GM12878 (cell line): Measurements from ENCODE around the gene BRSK2. TPM values are rescaled to one million over a fixed set of nuclear protein-coding genes. Genes with fewer than 3 reads are reported as not detected.

Experiments
- ATAC-seq: fragments of 200-7000 bp; cut with Tn5 transposase; 3 replicates; pipeline ENCODE4 v1.9.1; 2020; ENCODE audit warnings: mild to moderate bottlenecking, moderate library complexity
- BruUV-seq: library from RNA; stranded (reverse); fragments of 400-500 nt; replicated peaks from 2 replicates; lab custom pipeline; 2021; lab: Mats Ljungman, UMichigan
- CTCF ChIA-PET: fragments of 300-600 bp; sonication (Branson Sonifier 250); formaldehyde crosslinking; extraction: SDS; loops from one replicate; lab custom pipeline; 2021; ENCODE audit warnings: inconsistent platforms; lab: Yijun Ruan, JAX
- POLR2A ChIA-PET: fragments of 350-600 bp; formaldehyde crosslinking; extraction: SDS; loops from one replicate; lab custom pipeline; 2021; ENCODE audit warnings: inconsistent platforms; lab: Charles Lee
- RAD21 ChIA-PET: fragments of 300-600 bp; sonication (Branson Sonifier 250); formaldehyde crosslinking; loops from one replicate; lab custom pipeline; 2023; ENCODE audit warnings: antibody characterized with exemption; ENCODE audit not compliant: unreplicated experiment; lab: Charles Lee
- SMC1A ChIA-PET: fragments of 300-600 bp; sonication (Branson Sonifier 250); formaldehyde crosslinking; loops from one replicate; lab custom pipeline; 2023; ENCODE audit not compliant: unreplicated experiment, uncharacterized antibody; lab: Charles Lee
- DNase-seq: peaks from one replicate; pipeline ENCODE4 v3.0.0-alpha.2; 2011; ENCODE audit warnings: low read depth, low spot score
- FAIRE-seq: peaks from 3 replicates; lab custom pipeline; 2011; peaks lifted over from hg19 to GRCh38; lab: Jason Lieb, UNC
- H2AFZ ChIP-seq: 2 replicates; pipeline ENCODE4 v1.6.0; 2011; ENCODE audit warnings: low read depth, low read length, control low read depth; ENCODE audit not compliant: control insufficient read depth
- H3K27ac ChIP-seq: 2 replicates; pipeline ENCODE4 v1.5.1; 2011; ENCODE audit warnings: control low read depth; ENCODE audit not compliant: control insufficient read depth, insufficient read depth
- H3K27me3 ChIP-seq, 2 experiments: replicated peaks in 1 of 2; 2 replicates each; pipeline versions ENCODE4 v1.6.0 to v1.6.1; 2011; ENCODE audit warnings: low read length in 1 of 2; ENCODE audit not compliant: control insufficient read depth in 2 of 2, insufficient read depth in 2 of 2
- H3K36me3 ChIP-seq, 2 experiments: 2 replicates each; pipeline ENCODE4 v1.5.1; 2011; ENCODE audit warnings: low read length in 1 of 2; ENCODE audit not compliant: control insufficient read depth in 2 of 2, insufficient read depth in 2 of 2
- H3K4me1 ChIP-seq: 2 replicates; pipeline ENCODE4 v1.6.1; 2011; ENCODE audit warnings: mild to moderate bottlenecking, low read length, moderate library complexity, mixed read lengths; ENCODE audit not compliant: control insufficient read depth, insufficient read depth
- H3K4me2 ChIP-seq: 2 replicates; pipeline ENCODE4 v1.6.0; 2011; ENCODE audit warnings: control low read depth; ENCODE audit not compliant: control insufficient read depth, insufficient read depth
- H3K4me3 ChIP-seq: fragments of 200-600 bp; sonication (generic); 2 replicates; pipeline ENCODE4 v1.5.1; 2016
- H3K79me2 ChIP-seq: 2 replicates; pipeline ENCODE4 v1.6.0; 2011; ENCODE audit warnings: low read length; ENCODE audit not compliant: control insufficient read depth, insufficient read depth
- H3K9ac ChIP-seq: 2 replicates; pipeline ENCODE4 v1.8.0; 2011; ENCODE audit warnings: low read length, control low read depth, mixed read lengths; ENCODE audit not compliant: control insufficient read depth, insufficient read depth
- H3K9me3 ChIP-seq: replicated peaks from 3 replicates; pipeline ENCODE4 v1.5.1; 2011; ENCODE audit warnings: mild to moderate bottlenecking, low read length; ENCODE audit not compliant: control insufficient read depth, insufficient read depth
- H4K20me1 ChIP-seq: 2 replicates; pipeline ENCODE4 v1.6.0; 2011; ENCODE audit not compliant: control insufficient read depth, insufficient read depth
- BACH1 ChIP-seq: fragments of 450-650 bp; IDR thresholded peaks from 2 replicates; pipeline ENCODE4 v1.6.1; 2017; ENCODE audit warnings: mild to moderate bottlenecking, borderline replicate concordance
- BRCA1 ChIP-seq: IDR thresholded peaks from 2 replicates; pipeline ENCODE4 v1.6.1; 2011; ENCODE audit warnings: low read depth, low read length, improper control_type of control experiment
- CTCF ChIP-seq, 3 experiments: IDR thresholded peaks in 2 of 3; conservative IDR thresholded peaks in 1 of 3; 2 replicates each; pipeline ENCODE4 v1.5.1; 2011; ENCODE audit warnings: low read depth in 3 of 3, low read length in 3 of 3, mild to moderate bottlenecking in 3 of 3, control low read depth in 2 of 3, moderate library complexity in 2 of 3, inconsistent platforms in 1 of 3, mixed read lengths in 1 of 3; ENCODE audit not compliant: control insufficient read depth in 2 of 3, insufficient read depth in 1 of 3; ENCODE audit errors: extremely low read depth in 1 of 3
- ELK1 ChIP-seq: IDR thresholded peaks from 2 replicates; pipeline ENCODE4 v1.6.1; 2012; ENCODE audit warnings: low read depth, low read length, improper control_type of control experiment
- GATAD2B ChIP-seq: fragments of 450-650 bp; conservative IDR thresholded peaks from 2 replicates; pipeline ENCODE4 v1.6.1; 2017; ENCODE audit warnings: low read depth, mild to moderate bottlenecking, moderate library complexity
- NBN ChIP-seq: fragments of 450-650 bp; IDR thresholded peaks from 2 replicates; pipeline ENCODE4 v1.6.1; 2016
- RAD51 ChIP-seq: fragments of 450-650 bp; IDR thresholded peaks from 2 replicates; pipeline ENCODE4 v1.6.1; 2016; ENCODE audit warnings: moderate library complexity, mild to moderate bottlenecking, inconsistent platforms
- STAT1 ChIP-seq: fragments of 450-650 bp; conservative IDR thresholded peaks from 2 replicates; pipeline ENCODE4 v1.6.1; 2014; ENCODE audit warnings: antibody characterized with exemption, mild to moderate bottlenecking
- TARDBP ChIP-seq: IDR thresholded peaks from 2 replicates; pipeline ENCODE4 v1.6.1; 2016; ENCODE audit warnings: borderline replicate concordance
- TCF3 ChIP-seq: IDR thresholded peaks from 2 replicates; pipeline ENCODE4 v1.6.1; 2012; ENCODE audit warnings: low read depth, mild to moderate bottlenecking, low read length, borderline replicate concordance; ENCODE audit not compliant: insufficient read depth
- ZBED1 ChIP-seq: IDR thresholded peaks from 2 replicates; pipeline ENCODE4 v1.6.1; 2016; ENCODE audit warnings: borderline replicate concordance
- ZBTB33 ChIP-seq: fragments of 450-650 bp; IDR thresholded peaks from 2 replicates; pipeline ENCODE4 v1.6.1; 2017; ENCODE audit warnings: mild to moderate bottlenecking
- ZSCAN29 ChIP-seq: fragments of 450-650 bp; IDR thresholded peaks from 2 replicates; pipeline ENCODE4 v1.6.1; 2017; ENCODE audit warnings: mild to moderate bottlenecking, moderate library complexity
- WGBS: methylation state at CpG from one replicate; pipeline ENCODE4 v1.1.6; 2016; ENCODE audit warnings: low lambda C conversion rate; ENCODE audit not compliant: insufficient replicate concordance, insufficient coverage; ENCODE audit errors: missing lambda C conversion rate; 5-methylcytosine and 5-hydroxymethylcytosine counted together
- in situ Hi-C: fragments of 300-500 bp; cut with MboI; formaldehyde crosslinking; loops from 9 replicates; pipeline ENCODE4 v1.14.3; 2018; ENCODE audit warnings: mixed read lengths
- intact Hi-C: fragments of 100-400 bp; cut with micrococcal nuclease; formaldehyde crosslinking; loops from one replicate; pipeline ENCODE4 v1.14.2; 2022; ENCODE audit not compliant: unreplicated experiment
- polyA plus RNA-seq, 11 experiments: library from polyadenylated mRNA; depleted of rRNA in 4 of 11; unstranded in 6 of 11; stranded (reverse) in 5 of 11; fragments of >200 nt; fragmentation: Nextera tagmentation in 4 of 11; fragmentation: Illumina TruSeq in 1 of 11; extraction: Ambion mirVana in 4 of 11; extraction: Trizol in 1 of 11; gene quantifications; 1 replicate in 1 of 11; 2 replicates in 10 of 11; pipeline versions ENCODE4 v1.2.1 to v1.2.3, GENCODE V29; 2011 to 2016; ENCODE audit warnings: inconsistent platforms in 2 of 11, missing spikeins in 2 of 11, low read depth in 1 of 11
- total RNA-seq, 4 experiments: library from RNA; depleted of rRNA in 3 of 4; stranded (reverse); fragments of >200 nt in 3 of 4; fragmentation: Illumina TruSeq in 1 of 4; extraction: Trizol in 1 of 4; gene quantifications; 2 replicates each; pipeline versions ENCODE4 v1.2.1 to v1.2.3, GENCODE V29; 2013 to 2021

The BRSK2 gene
- total and polyA plus RNA-seq, 10 of the 15 experiments (the other 5 are each of a cell fraction or from before 2014, with no cell fraction given) = 0.13 TPM; not detected in 9

- SMC1A ChIA-PET = no interaction called here
- intact Hi-C loops (loop anchor here (2.0 kb wide), 2 partner anchors 63 to 123 kb away; no protein-coding TSS in a partner anchor), in situ Hi-C loops (no loop called here)
- POLR2A ChIA-PET = no interaction called here
- H3K9me3 ChIP-seq = no peaks in the 10 kb centered on the region
- 53% methylated on average over 23 of the region's 27 CpGs for WGBS
- no peaks in the 10 kb centered on the region for H4K20me1 ChIP-seq
- no peak overlapping the region for H3K9ac ChIP-seq
- no peaks in the 10 kb centered on the region for H3K4me1 ChIP-seq
- CTCF ChIA-PET = interaction anchor here (3.1 kb wide), 1 partner anchor 123 kb away, joined by 20 read pairs; no protein-coding TSS in a partner anchor
- no peak overlapping the region for H3K4me2 ChIP-seq
- no peak overlapping the region for H2AFZ ChIP-seq
- no peak for TF ChIP-seq ZSCAN29
- no peak for TF ChIP-seq ZBTB33
- TF ChIP-seq TARDBP = no peak
- TF ChIP-seq STAT1 = no peak
- TF ChIP-seq NBN = no peak
- no peak for TF ChIP-seq CTCF (IDR thresholded peaks at IDR 0.05 in 2 of 3, conservative IDR thresholded peaks at IDR 0.05 in 1 of 3; ENCODE audit: control insufficient read depth in 2 of 3, extremely low read depth in 1 of 3, insufficient read depth in 1 of 3, low read depth in 3 of 3, low read length in 3 of 3)
- no peak for TF ChIP-seq RAD51
- TF ChIP-seq BRCA1 = no peak
- no peak for TF ChIP-seq TCF3
- TF ChIP-seq ZBED1 = no peak
- TF ChIP-seq BACH1 = no peak
- no peak for TF ChIP-seq ELK1
- no peak for TF ChIP-seq GATAD2B
- RAD21 ChIA-PET = interaction anchor here (1.4 kb wide), 1 partner anchor 123 kb away, joined by 3 read pairs; no protein-coding TSS in a partner anchor
- no peaks in the 10 kb centered on the region for H3K36me3 ChIP-seq
- FAIRE-seq (no peak), ATAC-seq (no peak), DNase-seq (no peak)
- BruUV-seq = no TSS peak
- no peak overlapping the region for H3K4me3 ChIP-seq
- no peaks in the 10 kb centered on the region for H3K27me3 ChIP-seq
- H3K79me2 ChIP-seq = no peaks in the 10 kb centered on the region
- H3K27ac ChIP-seq = no peak overlapping the region
These were observed 62.2 kb downstream of the BRSK2 start for GRCh38 chr11:1451781-1452470.
